ENCODE data around the gene TMX4.
A peak's percentile ranks its signal among the peaks of the same experiment; 100 is the strongest.

Gene TMX4

DNA sequence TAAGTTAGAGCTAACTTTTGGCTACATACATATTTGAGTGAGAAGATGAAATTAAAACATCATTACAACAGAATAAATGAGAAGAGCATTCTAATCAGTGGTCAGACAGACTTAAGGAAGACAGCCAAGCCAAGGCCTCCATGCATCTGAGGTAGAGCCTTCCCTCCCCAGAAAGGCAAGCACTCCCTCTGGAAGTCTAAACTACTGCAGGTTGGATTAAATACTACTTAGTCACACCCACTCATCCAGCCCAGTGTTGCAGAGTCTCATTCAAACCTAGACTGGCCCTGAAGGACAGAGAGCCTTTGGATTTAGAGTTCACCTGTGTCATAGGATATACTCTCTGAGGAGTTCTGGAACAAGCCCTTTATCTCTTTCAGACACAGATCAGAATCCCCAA is 29.2 kb downstream of the TMX4 start:
- H3K4me1 ChIP-seq (ENCODE audit: control insufficient read depth, insufficient read depth, low read length), result no peaks in the 10 kb centered on the region
- H3K27me3 ChIP-seq (ENCODE audit: control insufficient read depth, insufficient read depth, low read length), result no peaks in the 10 kb centered on the region
- no peak overlapping the region for H3K9ac ChIP-seq (ENCODE audit: low read depth, low read length)
- no peaks in the 10 kb centered on the region for H3K36me3 ChIP-seq (ENCODE audit: control insufficient read depth, insufficient read depth, low read length)
- no peak overlapping the region for H3K27ac ChIP-seq (ENCODE audit: low read depth, low read length)
- H3K9me3 ChIP-seq (ENCODE audit: control insufficient read depth, insufficient read depth, low read length), result no peaks in the 10 kb centered on the region
- H3K4me3 ChIP-seq (ENCODE audit: low read depth, low read length), result no peak overlapping the region

DNA sequence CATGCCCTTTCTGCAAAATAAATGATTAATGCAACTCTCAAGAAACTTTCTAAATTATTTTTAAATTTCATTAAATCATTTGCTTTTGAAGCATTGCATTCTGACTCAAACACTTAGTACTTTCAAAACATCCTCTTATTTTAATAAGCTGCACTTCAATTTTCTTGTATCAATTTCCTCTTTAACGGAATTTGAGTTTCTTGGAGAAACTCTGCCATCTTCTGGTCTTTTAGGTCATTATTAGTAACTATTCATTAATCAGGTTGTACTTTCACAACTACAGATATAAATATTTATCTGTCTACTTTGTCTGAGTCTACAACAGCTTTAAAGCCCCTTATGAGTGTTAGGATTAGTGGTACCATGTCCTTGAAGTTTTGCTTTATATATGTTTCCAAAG is 30.2 kb downstream of the TMX4 start:
- H3K27ac ChIP-seq (ENCODE audit: low read depth, low read length), result no peak overlapping the region
- no peaks in the 10 kb centered on the region for H3K9me3 ChIP-seq (ENCODE audit: control insufficient read depth, insufficient read depth, low read length)
- H3K36me3 ChIP-seq (ENCODE audit: control insufficient read depth, insufficient read depth, low read length), result no peaks in the 10 kb centered on the region
- no peak overlapping the region for H3K4me3 ChIP-seq (ENCODE audit: low read depth, low read length)
- H3K4me1 ChIP-seq (ENCODE audit: control insufficient read depth, insufficient read depth, low read length), result peaks cover 4% of the 10 kb centered on the region
- H3K27me3 ChIP-seq (ENCODE audit: control insufficient read depth, insufficient read depth, low read length), result no peaks in the 10 kb centered on the region
- no peak overlapping the region for H3K9ac ChIP-seq (ENCODE audit: low read depth, low read length)

DNA sequence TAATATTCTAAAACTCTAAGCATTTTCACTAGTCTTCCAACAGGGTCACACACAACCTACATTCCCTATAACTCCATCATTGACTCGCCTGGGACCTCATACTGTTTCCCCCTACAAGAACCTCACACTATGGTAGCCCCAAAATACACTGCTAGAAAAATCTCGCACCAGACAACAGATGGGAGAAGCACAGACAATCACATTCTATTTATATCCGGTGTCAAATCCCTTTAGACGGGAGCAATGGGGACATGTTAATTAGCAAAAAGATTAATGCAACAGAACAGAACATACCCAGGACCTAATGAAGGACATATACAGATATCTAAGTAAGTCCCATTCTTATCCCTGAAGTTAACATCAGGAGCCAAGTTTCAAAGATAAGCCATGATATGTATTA is 33.6 kb downstream of the TMX4 start:
- no peaks in the 10 kb centered on the region for H3K27me3 ChIP-seq (ENCODE audit: control insufficient read depth, insufficient read depth, low read length)
- H3K4me1 ChIP-seq (ENCODE audit: control insufficient read depth, insufficient read depth, low read length), result peaks cover 9% of the 10 kb centered on the region
- H3K36me3 ChIP-seq (ENCODE audit: control insufficient read depth, insufficient read depth, low read length), result no peaks in the 10 kb centered on the region
- no peaks in the 10 kb centered on the region for H3K9me3 ChIP-seq (ENCODE audit: control insufficient read depth, insufficient read depth, low read length)
- H3K27ac ChIP-seq (ENCODE audit: low read depth, low read length), result no peak overlapping the region
- no peak overlapping the region for H3K9ac ChIP-seq (ENCODE audit: low read depth, low read length)
- H3K4me3 ChIP-seq (ENCODE audit: low read depth, low read length), result no peak overlapping the region

DNA sequence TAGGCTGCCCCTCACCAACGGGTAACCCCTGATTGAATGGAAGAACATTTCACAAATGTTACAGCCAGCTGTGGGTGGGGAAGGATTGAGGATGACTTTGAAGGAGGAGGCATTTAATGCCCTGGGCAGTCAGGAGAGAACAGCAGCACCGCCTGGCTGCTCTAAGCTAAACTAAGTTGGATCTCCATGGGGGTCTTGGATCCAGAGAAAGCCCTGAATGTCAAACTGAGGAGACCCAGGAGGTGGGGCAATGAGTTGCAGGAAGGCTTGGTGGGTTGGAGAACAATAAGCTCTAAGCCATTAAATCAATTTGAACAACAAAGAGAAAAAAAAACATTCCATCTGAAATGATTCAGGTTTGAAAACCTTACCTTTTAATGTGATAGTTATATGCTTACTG is 35.4 kb downstream of the TMX4 start:
- H3K4me3 ChIP-seq (ENCODE audit: low read depth, low read length), result peak overlapping the region; percentile 7; the same call in 1 of the 2 replicates
- no peaks in the 10 kb centered on the region for H3K36me3 ChIP-seq (ENCODE audit: control insufficient read depth, insufficient read depth, low read length)
- peak overlapping the region; percentile 8 for H3K27ac ChIP-seq (ENCODE audit: low read depth, low read length)
- H3K27me3 ChIP-seq (ENCODE audit: control insufficient read depth, insufficient read depth, low read length), result no peaks in the 10 kb centered on the region
- no peak overlapping the region for H3K9ac ChIP-seq (ENCODE audit: low read depth, low read length)
- H3K4me1 ChIP-seq (ENCODE audit: control insufficient read depth, insufficient read depth, low read length), result peaks cover 9% of the 10 kb centered on the region
- no peaks in the 10 kb centered on the region for H3K9me3 ChIP-seq (ENCODE audit: control insufficient read depth, insufficient read depth, low read length)

DNA sequence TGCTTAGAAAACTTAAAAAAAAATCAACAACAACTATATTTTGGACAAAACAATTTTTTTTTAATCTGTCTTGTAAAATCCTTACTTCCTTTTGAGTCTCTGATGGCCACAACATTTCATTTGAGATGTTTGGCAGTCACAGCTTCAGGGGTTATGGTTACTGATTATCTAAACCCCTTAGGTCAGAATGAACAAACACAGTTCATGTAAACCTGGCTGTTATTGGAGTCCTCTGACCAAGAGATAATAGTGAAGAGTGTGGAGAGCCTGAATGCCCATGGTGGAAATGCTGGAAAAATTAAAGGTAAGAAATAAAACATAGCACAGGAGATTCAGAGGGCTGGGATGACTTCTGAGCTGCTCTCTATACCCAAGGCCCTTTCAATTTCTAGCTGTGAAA is 38.2 kb downstream of the TMX4 start:
- Histone ChIP-seq H3K9ac (ENCODE audit: low read depth, low read length) (no peak overlapping the region), H3K4me1 (ENCODE audit: control insufficient read depth, insufficient read depth, low read length) (peaks cover 9% of the 10 kb centered on the region), H3K27ac (ENCODE audit: low read depth, low read length) (no peak overlapping the region), H3K36me3 (ENCODE audit: control insufficient read depth, insufficient read depth, low read length) (no peaks in the 10 kb centered on the region), H3K4me3 (ENCODE audit: low read depth, low read length) (no peak overlapping the region), H3K9me3 (ENCODE audit: control insufficient read depth, insufficient read depth, low read length) (no peaks in the 10 kb centered on the region), H3K27me3 (ENCODE audit: control insufficient read depth, insufficient read depth, low read length) (no peaks in the 10 kb centered on the region)

DNA sequence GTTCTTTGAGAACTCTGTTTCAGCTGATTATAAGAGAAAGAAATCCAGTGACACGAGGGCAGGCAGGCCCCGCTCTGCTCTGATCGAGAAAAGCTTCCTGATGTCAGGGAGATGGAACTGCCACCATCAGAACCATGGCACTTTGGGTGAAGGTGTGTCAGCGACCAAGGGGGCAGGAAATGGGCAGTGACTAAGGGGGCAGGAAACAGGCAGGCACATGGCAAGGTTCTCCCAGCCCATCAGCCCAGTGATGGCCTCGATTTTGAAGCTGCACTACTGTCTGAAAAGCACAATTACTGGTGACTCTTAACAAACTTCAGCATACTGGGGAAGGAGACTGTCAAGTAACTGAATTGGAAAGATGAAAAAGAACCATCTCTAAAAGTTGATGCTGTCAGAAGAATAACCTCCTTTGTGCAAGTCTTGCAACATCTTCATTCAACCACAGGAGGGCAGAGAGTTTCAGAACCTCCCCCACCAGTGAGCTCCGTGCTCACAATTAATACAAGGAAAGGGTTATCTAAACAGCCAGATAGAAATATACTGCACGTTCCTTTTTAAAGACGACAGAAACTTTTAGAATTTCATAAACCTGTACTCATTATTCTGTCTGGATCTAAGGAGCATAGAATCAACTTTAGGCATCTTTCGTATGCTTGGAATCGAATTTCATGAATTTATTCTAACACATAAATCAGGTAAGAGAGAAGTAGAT is 39.1 kb downstream of the TMX4 start:
- Histone ChIP-seq H3K27me3 (ENCODE audit: control insufficient read depth, insufficient read depth, low read length) (no peaks in the 10 kb centered on the region), H3K4me1 (ENCODE audit: control insufficient read depth, insufficient read depth, low read length) (peaks cover 9% of the 10 kb centered on the region), H3K4me3 (ENCODE audit: low read depth, low read length) (no peak overlapping the region), H3K36me3 (ENCODE audit: control insufficient read depth, insufficient read depth, low read length) (no peaks in the 10 kb centered on the region), H3K27ac (ENCODE audit: low read depth, low read length) (no peak overlapping the region), H3K9me3 (ENCODE audit: control insufficient read depth, insufficient read depth, low read length) (no peaks in the 10 kb centered on the region), H3K9ac (ENCODE audit: low read depth, low read length) (no peak overlapping the region)

DNA sequence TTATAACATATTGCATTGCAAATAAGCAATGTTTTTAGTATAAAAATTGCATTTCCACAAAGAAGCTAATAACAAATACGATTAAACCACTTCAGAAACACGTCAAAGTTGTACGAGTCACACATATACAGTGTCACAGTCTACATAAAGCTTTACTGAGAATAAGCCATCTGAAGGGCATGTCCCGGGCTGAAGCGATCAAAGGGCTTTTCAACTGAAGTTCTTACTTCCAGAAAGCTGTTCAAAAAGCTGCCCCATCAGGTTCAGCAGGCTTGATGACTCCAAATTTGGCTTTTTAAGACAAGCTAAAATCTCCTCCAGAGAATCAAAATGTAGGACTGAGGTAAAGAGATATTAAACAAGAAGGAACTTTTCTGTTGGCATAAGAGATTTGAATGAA is 41.9 kb downstream of the TMX4 start:
- Histone ChIP-seq H3K9ac (ENCODE audit: low read depth, low read length) (no peak overlapping the region), H3K27me3 (ENCODE audit: control insufficient read depth, insufficient read depth, low read length) (no peaks in the 10 kb centered on the region), H3K36me3 (ENCODE audit: control insufficient read depth, insufficient read depth, low read length) (no peaks in the 10 kb centered on the region), H3K4me3 (ENCODE audit: low read depth, low read length) (no peak overlapping the region), H3K27ac (ENCODE audit: low read depth, low read length) (no peak overlapping the region), H3K4me1 (ENCODE audit: control insufficient read depth, insufficient read depth, low read length) (no peaks in the 10 kb centered on the region), H3K9me3 (ENCODE audit: control insufficient read depth, insufficient read depth, low read length) (no peaks in the 10 kb centered on the region)

DNA sequence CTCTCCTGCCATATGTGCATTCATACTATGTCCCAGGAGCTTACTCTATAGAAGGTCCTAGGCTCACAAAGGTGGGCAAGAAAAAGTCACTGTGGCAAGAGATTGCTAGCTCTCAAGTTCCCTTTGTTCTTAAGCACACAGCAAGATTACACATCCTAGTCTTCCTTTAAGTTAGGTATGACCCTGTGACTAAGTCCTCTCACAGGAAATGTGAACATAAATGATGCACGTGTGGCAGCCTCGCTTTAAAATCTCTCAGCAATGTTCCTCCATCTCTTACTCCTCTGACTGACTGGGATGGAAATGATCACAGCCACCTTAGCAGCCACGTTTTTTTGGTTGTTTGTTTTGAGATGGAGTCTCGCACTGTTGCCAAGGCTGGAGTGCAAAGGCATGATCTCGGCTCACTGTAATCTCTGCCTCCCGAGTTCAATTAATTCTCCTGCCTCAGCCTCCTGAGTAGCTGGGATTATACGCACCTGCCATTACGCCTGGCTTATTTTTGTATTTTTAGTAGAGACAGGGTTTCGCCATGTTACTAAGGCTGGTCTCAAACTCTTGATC is 43.6 kb downstream of the TMX4 start:
- H3K4me1 ChIP-seq (ENCODE audit: control insufficient read depth, insufficient read depth, low read length), result no peaks in the 10 kb centered on the region
- no peak overlapping the region for H3K27ac ChIP-seq (ENCODE audit: low read depth, low read length)
- no peaks in the 10 kb centered on the region for H3K36me3 ChIP-seq (ENCODE audit: control insufficient read depth, insufficient read depth, low read length)
- no peaks in the 10 kb centered on the region for H3K9me3 ChIP-seq (ENCODE audit: control insufficient read depth, insufficient read depth, low read length)
- no peaks in the 10 kb centered on the region for H3K27me3 ChIP-seq (ENCODE audit: control insufficient read depth, insufficient read depth, low read length)
- no peak overlapping the region for H3K4me3 ChIP-seq (ENCODE audit: low read depth, low read length)
- no peak overlapping the region for H3K9ac ChIP-seq (ENCODE audit: low read depth, low read length)

DNA sequence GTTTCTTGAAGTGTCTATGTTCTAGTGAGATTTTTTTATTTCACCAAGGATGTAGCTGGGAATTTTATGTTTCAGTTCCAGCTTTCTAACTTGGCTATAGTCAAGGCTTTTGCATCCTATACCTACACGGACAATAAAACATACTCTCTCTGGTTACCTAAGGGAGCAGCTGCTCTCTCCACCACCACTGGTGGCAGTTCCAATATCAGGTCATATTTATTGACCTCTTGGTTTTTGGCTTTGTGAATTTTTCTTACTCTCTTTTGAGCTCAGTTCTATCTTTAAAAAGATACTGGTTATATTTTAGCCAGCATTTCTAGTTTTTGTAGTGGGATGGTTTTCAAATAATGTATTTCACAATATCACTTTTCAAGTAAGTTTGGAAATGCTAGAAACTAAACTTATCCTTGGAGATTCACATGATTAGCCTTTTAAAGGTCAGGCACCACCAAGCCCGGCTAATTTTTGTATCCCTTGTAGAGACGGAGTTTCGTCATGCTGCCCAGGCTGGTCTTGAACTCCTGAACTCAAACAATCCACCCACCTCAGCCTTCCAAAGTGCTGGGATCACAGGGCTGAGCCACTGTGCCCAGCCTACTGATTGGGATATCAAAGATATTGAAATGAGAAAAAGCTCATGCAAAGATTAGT is 44.7 kb downstream of the TMX4 start:
- H3K36me3 ChIP-seq (ENCODE audit: control insufficient read depth, insufficient read depth, low read length), result no peaks in the 10 kb centered on the region
- H3K9me3 ChIP-seq (ENCODE audit: control insufficient read depth, insufficient read depth, low read length), result no peaks in the 10 kb centered on the region
- H3K27ac ChIP-seq (ENCODE audit: low read depth, low read length), result no peak overlapping the region

DNA sequence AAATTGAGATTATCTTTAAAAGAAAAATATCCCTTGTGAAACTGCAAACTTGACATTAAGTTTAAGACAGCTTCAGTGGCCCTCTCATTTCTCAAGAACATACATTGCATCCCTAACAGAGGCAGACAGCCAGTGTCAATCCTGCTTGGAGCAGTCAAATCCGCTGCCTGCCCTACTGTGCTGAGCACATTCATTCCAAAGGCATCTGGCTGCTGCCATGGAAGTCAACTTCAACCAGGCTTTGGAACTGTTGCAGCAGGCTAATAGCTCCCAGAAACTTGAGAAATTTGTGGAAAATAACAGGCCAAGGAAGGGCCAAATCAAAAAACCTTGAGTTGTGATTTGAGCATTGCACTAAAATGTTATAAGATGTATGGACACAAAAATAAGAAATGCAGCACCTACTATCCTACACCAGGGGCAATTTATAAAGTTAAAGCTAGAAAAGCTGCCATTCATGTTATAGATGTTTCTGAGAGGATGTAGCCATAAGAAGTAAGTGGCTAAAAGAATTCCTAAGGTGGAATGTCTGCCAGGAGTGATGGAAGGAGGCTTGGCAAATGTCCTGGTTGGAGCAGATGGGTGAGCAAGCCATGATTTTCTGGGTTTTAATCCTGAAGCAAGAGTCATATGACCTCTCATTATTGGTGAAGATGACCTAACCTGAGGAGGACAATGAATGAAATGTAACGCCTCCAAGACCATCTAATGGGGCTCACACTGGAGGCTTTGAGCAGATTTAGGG is 47.9 kb downstream of the TMX4 start:
- Histone ChIP-seq H3K27ac (ENCODE audit: low read depth, low read length) (no peak overlapping the region), H3K9ac (ENCODE audit: low read depth, low read length) (no peak overlapping the region), H3K36me3 (ENCODE audit: control insufficient read depth, insufficient read depth, low read length) (no peaks in the 10 kb centered on the region), H3K9me3 (ENCODE audit: control insufficient read depth, insufficient read depth, low read length) (no peaks in the 10 kb centered on the region), H3K4me1 (ENCODE audit: control insufficient read depth, insufficient read depth, low read length) (no peaks in the 10 kb centered on the region), H3K27me3 (ENCODE audit: control insufficient read depth, insufficient read depth, low read length) (no peaks in the 10 kb centered on the region), H3K4me3 (ENCODE audit: low read depth, low read length) (no peak overlapping the region)

More for the DNA sequence above, 44.7 kb downstream of the TMX4 start:
- Histone ChIP-seq H3K27me3 (ENCODE audit: control insufficient read depth, insufficient read depth, low read length) (no peaks in the 10 kb centered on the region), H3K9ac (ENCODE audit: low read depth, low read length) (no peak overlapping the region), H3K4me1 (ENCODE audit: control insufficient read depth, insufficient read depth, low read length) (no peaks in the 10 kb centered on the region), H3K4me3 (ENCODE audit: low read depth, low read length) (no peak overlapping the region)
